GM19023 (cell line): ENCODE data around the gene NPHP4.
"Not testable (repeated sequence)": the region's sequence is repeated elsewhere in the genome, so short reads cannot be mapped to it uniquely, and the experiment has no call there.

Experiments used
- ATAC-seq: cut with Tn5 transposase; IDR thresholded peaks from one replicate; pipeline ENCODE4 v1.9.1; 2021; ENCODE audit warnings: mild to moderate bottlenecking, moderate library complexity; ENCODE audit not compliant: unreplicated experiment

NPHP4 gene

DNA sequence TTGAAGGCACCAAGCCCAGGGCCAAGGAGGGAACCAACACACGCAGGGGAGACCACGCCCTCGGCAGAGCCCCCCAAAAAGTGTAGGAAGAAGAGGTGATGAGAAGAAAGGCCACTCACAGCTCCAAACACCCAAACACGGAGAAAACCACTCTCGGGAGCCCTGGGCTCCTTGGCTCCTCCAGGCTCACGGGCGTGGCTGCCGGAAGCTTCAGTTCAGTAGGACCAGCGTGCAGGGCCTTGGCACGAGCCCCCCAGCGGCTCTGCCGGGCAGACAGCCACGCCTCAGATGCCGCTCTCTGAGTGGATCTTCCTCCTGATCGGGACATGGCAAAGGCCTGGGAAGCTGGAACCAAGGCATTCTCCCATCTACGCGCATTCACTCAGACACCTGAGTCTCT, 94.0 kb downstream of the NPHP4 start:
- ATAC-seq: no peak

DNA sequence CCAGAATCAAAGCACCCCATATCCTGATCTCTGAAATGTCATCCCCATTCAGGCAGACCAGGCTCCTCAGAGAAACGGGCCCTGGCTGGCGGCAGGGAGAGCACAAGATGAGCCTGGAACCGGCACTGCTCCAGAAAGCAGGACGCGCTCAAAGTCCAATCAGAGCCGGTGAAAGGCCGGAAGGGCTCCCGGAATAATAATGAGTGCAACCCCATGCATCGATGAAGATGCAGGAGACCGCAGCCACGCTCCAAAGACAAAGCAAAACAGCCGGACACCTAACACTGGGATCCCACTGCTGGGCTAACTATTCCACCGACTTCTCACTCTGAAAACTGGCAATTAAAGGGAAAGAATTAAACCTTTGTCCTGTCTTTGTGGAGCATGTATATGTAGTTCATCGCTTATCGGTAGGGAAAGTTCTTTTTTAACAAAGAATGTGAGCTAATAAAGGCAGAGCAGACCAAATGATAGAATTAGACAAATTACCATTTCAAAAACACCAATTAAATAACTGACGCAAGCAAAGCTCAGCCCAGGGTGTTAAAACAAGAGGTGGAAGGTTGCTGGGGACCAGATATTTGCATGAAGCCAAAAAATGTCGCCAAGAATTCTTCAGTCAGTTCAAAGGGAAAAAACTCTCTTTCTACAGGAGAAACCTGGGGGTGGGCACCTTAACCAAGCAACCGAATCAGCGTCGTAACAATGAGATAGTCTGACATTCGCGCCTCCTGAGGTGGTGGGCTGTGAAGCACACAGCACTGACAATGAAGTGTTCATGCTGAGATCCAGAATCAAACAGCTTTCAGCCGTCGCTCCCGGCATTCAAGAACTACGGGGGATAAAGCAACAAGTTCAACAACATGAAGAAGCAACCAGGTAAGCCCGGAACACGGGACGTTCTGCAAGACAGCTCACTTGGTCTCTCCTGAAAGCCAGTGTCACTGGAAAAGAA, 95.2 kb downstream of the NPHP4 start:
- ATAC-seq: no peak

DNA sequence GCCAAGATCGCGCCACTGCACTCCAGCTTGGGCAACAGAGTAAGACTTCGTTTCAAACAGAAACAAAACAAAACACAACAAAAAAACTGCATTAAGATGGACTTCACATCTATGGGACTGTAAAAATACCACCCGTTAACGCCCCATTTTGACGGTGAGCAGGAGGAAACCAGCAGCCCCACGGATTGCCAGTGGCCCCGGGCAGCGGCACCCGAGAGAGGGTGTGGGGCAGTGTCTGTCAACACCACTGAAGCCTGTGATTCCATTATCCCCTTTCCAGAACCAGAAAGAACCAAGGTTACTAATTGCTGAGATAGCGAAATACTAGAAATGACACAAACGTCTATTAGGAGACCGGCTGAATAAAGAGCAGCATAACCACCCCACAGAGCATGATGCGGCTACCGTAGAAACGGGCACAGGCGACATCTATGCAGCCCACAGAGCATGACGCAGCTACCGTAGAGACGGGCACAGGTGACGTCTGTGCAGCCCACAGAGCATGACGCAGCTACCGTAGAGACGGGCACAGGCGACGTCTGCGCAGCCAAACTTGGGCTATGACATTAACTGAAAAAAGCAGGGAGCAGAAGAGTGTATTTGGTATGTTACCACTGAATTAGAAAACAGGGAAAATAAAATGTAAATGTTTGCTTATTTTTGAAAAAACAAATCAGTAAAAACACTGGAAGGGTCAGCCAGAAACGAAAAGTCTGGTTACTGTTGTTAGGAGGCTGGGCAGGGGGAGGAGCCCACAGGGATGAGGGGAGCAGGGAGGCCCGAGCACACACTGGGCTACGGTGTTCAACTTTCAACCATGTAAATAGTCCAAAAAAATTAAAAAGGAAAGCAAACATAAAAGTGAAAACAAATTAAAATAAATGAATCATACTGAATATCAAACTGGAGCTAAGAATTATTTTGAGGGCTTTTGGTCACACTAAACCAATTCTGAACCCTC, 96.5 kb downstream of the NPHP4 start:
- ATAC-seq: no peak

DNA sequence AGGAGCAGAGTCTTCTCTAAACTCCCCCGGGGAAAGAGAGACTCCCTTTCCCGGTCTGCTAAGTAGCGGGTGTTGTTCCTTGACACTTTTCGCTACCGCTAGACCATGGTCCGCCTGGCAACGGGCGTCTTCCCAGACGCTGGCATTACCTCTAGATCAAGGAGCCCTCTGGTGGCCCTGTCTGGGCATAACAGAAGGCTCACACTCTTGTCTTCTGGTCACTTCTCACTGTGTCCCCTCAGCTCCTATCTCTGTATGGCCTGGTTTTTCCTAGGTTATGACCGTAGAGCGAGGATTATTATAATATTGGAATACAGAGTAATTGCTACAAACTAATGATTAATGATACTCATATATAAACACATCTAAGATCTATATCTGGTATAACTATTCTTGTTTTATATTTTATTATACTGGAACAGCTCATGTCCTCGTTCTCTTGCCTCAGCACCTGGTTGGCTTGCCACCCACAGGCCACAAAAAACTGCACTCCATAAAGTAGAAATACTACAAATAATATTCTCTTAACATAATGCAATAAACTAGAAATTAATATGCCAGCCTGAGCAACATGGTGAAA, 98.4 kb downstream of the NPHP4 start:
- ATAC-seq: not testable (repeated sequence)

DNA sequence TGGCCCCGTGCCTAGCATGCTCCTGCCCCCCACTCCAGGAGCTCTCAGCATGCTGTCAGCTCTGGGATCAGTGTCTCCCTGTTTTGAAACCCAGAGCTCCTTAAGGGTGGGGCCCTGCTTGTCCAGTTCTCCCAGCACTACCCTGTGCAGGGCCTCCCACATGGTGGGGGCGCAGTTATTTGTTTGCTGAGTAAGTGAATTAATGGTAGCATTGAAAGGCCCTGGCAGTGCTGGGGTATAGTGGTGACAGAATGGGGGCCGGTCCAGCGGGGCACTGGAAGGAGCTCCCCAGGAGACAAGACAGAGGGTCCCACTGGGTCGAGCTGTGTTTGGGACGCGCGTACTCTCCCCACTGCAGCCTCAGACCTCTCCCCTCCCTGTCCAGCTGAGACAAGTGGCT, 99.9 kb downstream of the NPHP4 start:
- ATAC-seq: no peak

DNA sequence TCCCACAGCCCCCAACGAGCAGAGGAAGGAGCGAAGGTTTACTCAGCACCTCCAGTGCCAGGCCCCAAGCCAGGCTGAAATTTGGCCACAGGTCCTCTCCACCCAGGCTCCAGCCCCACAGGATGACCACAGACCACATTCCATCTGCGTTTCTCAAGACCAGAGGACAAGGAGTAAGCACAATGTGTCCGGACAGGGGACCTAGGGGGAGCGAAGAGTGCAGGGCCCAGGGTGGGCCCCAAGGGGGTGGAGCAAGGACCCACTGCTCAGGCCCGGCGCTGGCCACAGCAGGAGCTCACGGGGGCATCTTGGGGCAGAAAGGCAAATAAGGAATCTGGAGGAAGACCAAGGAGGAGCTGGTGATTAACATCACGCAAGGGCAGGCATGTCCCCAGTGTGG, 100.5 kb downstream of the NPHP4 start:
- ATAC-seq: no peak

DNA sequence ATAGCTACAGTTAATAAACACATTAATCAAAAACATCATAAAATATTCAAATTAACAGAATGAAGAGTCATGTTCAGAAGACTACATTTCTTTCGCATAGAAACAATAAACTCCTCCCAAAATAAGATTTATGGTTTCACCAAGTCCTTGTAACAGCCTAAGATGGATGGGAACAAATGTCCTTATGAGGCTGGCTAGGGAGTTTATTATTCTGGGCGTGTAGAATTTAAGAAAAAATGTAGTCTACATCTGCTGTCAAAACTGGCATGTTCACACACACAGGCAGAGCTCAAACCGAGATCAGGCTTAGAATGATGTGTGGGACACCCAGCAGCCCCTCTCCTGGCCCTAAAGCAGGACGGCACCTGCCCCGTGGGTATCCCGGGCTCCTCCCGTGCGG, 101.1 kb downstream of the NPHP4 start:
- ATAC-seq: no peak

DNA sequence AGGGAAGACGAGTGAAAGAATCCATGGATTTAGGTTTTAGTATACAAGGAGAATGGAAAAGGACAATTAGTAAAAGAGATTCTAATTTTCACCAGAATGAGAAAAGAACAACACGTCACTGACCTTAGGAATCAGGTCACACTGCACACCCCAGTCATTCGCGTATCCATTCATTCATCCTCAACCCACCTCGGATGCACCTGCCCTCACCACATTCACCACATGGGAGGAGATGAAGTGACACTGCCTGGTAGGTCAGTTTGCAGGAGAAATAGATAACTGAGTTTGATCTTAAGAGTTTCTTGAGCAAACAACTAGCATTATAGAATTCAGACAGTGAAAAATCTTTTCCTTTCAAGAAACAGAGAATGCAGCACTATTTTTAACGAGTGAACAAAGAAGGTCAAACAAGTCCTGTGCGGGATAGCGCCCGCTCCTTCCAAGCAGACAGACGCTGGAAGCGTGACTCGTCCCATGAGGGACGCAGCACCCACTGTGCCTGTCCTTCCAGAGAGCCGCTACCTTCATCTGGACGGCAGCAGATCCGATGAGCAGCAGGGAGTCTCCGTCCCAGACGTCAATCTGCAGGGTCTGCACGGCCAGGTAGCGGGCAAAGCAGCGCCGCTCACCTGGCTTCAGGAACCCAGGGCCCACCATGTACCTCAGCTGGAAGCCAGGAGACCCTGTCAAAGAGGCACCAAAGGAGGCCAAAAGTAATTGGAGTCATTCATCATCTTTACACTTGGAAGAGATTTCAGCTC, 101.7 kb downstream of the NPHP4 start:
- no peak for ATAC-seq

DNA sequence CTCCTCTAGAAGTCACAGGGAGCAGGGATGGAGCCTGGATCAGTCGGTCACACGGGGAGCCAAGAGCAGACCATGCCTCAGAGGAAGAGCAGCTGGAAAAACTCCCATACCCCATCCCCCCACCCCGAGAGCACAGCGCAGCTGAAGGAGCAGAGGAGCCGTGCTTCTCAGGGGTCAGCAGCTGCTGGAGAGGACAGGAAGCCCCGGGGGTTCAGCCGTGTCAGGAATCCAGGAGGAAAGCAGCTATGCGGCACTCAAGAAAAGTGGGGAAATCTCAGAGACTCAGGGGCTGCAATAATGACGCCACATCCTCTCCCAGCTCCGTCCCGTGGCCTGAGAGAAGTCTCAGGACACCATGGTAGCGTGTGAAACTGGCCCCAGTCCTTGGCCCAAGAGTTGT, 102.3 kb downstream of the NPHP4 start:
- ATAC-seq: no peak

DNA sequence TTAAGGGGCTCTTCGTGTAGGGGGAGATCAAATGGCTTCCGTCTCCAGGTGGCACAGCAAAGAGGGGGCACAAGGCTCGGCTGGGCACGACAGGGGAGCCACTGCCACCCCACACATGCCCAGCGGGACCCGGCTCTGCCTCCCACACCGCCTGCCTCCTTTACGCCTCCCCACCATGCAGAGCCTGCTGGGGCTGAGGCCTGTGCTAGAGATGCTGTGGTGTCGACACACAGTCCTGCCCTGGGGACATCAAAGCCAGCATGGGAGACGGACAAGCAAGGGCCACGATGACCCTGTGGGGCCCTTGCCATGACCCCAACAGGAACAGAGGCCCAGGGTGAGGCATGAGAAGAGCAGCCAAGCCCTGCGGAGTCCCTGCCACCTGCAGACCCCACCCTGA, 102.8 kb downstream of the NPHP4 start:
- ATAC-seq: no peak

DNA sequence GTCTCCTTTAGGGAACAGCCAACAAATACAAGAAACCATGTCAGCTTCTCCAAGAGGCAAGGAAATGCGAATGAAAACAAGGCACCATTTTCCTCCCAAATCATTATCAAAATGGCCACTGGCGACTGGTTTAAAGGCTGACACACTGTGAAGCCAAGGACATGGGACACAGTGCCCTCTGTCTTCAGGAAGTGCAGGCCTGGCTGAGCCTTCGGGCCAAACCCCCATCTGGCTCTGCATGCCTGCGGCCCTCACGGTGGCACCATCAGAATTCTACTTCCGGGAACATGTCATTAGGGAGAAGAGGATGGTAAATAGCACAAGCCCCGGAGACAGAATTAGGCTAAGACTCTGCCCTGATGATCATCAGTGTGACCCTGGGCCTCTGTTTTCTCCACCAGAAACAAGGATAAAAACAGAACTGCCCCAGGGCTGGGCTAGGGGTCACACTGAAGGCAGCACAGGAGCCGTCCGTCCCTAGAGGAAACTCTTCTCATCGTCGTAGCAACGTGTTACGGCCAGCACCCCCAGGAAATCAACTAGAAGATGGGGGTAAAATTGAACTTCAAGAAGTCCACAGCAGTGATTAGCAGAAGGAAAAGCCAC, 103.5 kb downstream of the NPHP4 start:
- ATAC-seq: no peak

DNA sequence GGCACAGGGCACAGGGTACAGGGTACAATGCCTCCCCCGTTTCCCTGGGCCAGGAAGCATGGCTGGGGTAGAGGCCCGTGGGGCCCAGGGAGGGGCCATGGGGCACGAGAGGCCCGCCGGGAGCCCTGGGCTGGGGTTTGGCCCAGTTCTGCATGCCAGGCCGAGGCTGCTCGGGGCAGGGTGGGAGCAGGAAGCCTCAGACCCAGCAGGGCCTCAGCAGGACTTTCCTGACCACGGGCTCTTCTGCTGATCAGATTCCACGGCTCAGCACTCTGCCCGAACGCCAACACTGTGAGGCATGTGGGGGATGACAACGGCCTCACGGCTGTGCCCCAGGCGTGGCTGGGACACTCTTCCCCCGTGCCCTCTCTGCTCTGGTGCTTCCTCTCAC, 104.3 kb downstream of the NPHP4 start:
- no peak for ATAC-seq

DNA sequence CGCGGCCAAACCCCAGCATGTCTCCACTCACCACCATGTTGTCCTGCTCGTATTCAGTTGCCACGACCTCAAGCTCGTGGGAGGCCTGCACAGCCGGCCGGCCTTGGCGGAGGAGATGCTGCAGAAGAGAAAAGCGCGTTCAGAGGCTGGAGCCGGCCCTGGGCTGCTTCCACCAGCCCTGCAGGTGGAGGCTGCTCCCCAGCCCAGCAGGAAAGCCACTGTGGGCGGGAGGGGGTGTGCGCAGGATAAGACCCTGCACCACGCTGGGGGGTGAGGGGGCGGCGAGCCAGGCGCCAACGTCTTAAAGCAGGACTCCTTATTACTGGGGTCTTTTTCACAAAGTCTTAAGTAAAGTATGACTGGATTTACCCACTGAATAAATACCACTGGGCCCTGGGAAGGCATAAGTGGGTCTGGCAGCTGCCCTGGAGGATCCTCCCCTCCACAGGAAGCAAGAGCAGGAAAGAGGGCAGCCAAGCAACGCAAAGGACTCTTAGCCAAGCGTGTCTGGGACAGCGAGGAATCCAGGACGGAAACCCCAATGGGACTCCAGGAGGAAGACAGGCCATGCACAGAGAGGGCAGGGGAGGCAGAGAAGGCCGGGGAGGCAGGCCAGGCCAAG, 104.8 kb downstream of the NPHP4 start:
- ATAC-seq: no peak

DNA sequence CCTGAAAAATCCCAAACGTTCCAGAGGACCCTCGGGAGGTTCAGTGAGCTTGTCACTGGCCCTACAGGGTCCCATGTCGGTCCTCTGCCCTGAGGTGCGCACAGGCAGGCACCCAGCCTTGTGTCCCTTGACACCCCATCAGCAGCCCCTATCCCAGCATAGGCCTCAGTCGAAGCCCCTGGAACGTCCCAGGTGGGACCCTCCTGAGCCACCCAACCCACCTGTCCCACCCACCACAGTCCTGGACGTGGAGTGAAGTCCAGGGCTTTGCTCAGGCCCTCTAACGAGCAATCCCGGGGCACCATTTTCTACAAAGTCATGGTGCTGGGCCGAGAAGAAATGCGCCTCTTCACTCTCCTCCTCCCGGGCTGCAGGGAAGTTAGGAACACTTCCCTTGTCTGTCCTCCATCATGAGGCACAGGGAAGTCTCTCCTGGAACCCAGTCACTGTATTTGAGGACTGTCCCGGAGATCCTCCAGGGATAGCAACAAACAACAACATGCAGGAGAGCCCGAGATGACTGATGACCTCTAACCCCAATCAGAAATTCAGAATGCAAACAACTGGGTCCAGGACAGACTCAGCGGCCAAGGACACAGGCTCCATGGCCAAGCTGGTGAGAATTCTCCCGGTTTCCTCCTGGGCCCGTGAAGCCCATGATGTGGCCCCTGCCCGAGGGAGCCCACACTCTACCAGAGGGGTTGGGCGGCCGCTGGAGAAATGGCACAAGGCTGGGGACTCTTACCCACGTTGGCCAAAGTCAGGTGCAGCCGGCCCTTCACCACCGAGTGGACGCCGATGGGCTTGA, 105.5 kb downstream of the NPHP4 start:
- no peak for ATAC-seq

DNA sequence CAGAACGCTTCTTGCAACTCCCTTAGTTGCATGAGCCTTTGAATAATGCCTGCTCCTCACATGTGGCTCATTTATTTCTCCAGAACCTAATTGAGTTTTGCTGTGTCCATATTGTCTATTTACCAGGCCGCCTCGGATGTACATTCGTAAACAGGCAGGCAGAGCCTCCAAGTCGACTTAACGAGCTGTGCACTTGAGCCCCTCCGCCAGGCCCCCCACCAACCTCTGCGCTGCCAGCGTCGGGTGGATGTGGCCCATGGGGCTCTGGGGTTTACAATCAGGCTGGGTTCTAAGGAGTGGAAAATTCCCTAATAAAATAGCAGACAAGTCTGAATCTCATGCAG, 106.1 kb downstream of the NPHP4 start:
- ATAC-seq: no peak

DNA sequence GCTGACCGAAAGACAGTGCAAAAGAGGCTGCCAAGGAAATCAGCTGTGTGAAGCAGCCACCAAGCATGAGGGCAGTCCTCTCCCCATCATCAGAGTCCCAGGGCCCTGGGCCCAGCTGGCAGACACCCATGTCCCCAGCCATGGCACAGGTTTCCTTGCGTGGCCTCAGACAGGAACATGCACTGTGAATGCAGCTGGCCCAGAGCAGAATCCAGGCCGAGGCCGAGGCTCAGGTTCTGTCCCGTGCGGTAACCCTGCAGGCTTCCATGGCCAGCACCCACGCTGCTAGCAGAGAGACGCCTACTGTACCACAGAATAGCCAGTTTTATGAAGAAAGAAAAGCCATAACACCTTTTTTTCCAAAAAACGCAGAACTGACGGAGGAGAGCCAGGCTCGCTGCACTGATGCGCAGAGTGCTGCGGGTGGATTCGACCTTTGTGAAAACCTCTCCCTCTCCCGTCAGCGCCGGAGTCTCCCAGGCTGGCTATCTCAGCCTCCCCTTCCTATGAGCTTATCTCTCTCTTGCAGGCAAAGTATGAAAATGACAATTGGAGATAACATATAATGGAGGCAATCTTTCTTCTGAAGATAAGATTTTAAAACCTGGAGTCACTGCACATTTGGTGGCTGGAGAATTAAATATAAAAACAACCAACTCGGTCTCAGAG, 106.6 kb downstream of the NPHP4 start:
- no peak for ATAC-seq

DNA sequence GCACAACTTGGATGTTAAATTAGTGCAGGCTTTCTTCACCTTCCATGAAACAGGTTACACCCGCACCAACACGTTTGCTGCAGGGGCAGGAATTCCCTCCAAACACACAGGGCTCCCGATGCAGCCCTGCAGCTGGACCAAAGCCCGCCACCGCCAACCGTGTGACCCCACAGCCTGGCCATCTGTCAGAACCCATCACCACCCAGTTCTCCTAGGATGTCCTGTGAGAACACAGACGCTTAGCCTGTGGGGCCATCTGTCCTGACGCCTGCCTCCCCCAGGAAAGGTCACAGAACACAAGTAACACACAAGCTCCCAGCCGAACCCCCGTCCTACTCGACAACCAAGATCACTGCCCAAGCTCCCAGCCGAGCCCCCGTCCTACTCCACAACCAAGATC, 108.1 kb downstream of the NPHP4 start:
- no peak for ATAC-seq
